A673 (cell line): ENCODE data around the gene SERGEF.

Experiments
- CTCF ChIP-seq: fragments of 300-800, 200-600 bp; sonication (generic); conservative IDR thresholded peaks from 2 replicates; pipeline ENCODE4 v1.5.1; 2017; ENCODE audit warnings: low read depth, mild to moderate bottlenecking, antibody characterized with exemption, low read length, moderate library complexity, mixed read lengths
- EZH2 ChIP-seq: fragments of 200-600 bp; sonication (generic); IDR thresholded peaks from 2 replicates; pipeline ENCODE4 v1.6.1; 2017; ENCODE audit warnings: borderline replicate concordance, low read depth, mild to moderate bottlenecking, mixed read lengths, antibody characterized with exemption, low read length; ENCODE audit not compliant: poor library complexity, severe bottlenecking

GRCh38 chr11:17779861-17780594, 232.8 kb downstream of the SERGEF start:
- no peak for TF ChIP-seq EZH2
- TF ChIP-seq CTCF: no peak
